ENCODE data around the gene OTC. TPM values are rescaled to one million over a fixed set of nuclear protein-coding genes. Genes with fewer than 3 reads are reported as not detected.

OTC gene
- total RNA-seq, 4 donors from 2014 or later, result 0.87 to 3.3 TPM; not detected in 2

GRCh38 chrX:38438321-38438720 lies 85.9 kb downstream of the OTC start:
- no peak for TF ChIP-seq POLR2A (IDR thresholded peaks at IDR 0.05)
- 56 to 78% methylated on average over 5 of the region's 5 CpGs for WGBS, 2 donors
- H3K4me1 ChIP-seq, result no peaks in the 10 kb centered on the region

DNA sequence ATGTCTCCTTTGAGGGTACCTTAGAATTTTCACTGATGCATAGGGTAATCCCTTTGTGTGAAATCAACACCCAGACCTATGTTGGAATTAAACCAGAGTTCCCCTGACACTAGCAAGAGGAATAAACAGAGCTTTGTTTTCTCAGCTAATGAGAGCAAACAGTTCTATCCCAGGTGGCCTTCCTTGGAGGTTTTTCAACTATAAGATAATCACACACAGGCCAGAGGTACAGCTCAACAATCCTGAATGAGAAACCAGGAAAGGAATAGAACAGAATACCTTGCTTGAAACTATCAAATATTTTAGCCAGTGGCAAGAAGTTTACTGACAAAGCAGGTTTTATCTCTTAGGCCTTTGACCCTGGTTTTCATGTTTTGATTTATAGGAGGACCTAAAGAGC lies 100.2 kb downstream of the OTC start:
- TF ChIP-seq POLR2A (IDR thresholded peaks at IDR 0.05) (no peak), EP300 (IDR thresholded peaks at IDR 0.05) (no peak)
- TF ChIP-seq, protein P1, sequence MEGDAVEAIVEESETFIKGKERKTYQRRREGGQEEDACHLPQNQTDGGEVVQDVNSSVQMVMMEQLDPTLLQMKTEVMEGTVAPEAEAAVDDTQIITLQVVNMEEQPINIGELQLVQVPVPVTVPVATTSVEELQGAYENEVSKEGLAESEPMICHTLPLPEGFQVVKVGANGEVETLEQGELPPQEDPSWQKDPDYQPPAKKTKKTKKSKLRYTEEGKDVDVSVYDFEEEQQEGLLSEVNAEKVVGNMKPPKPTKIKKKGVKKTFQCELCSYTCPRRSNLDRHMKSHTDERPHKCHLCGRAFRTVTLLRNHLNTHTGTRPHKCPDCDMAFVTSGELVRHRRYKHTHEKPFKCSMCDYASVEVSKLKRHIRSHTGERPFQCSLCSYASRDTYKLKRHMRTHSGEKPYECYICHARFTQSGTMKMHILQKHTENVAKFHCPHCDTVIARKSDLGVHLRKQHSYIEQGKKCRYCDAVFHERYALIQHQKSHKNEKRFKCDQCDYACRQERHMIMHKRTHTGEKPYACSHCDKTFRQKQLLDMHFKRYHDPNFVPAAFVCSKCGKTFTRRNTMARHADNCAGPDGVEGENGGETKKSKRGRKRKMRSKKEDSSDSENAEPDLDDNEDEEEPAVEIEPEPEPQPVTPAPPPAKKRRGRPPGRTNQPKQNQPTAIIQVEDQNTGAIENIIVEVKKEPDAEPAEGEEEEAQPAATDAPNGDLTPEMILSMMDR (IDR thresholded peaks at IDR 0.05), result no peak
- DNase-seq (ENCODE audit: low spot score in 2 of 2), result no peak
- H3K4me1 ChIP-seq, result no peaks in the 10 kb centered on the region
- H3K4me3 ChIP-seq, result no peak overlapping the region
- no peaks in the 10 kb centered on the region for H3K36me3 ChIP-seq
- H3K27me3 ChIP-seq, result no peaks in the 10 kb centered on the region
- H3K9me3 ChIP-seq, result peaks cover 0 to 8% (median 3%) of the 10 kb centered on the region in 4 donors
- H3K27ac ChIP-seq, result no peak overlapping the region

More at GRCh38 chrX:38438321-38438720, 85.9 kb downstream of the OTC start:
- Histone ChIP-seq H3K27ac (no peak overlapping the region), H3K4me3 (no peak overlapping the region), H3K27me3 (no peaks in the 10 kb centered on the region), H3K9me3 (no peaks in the 10 kb centered on the region), H3K36me3 (no peaks in the 10 kb centered on the region)
- no peak for DNase-seq (ENCODE audit: low spot score in 2 of 2)

DNA sequence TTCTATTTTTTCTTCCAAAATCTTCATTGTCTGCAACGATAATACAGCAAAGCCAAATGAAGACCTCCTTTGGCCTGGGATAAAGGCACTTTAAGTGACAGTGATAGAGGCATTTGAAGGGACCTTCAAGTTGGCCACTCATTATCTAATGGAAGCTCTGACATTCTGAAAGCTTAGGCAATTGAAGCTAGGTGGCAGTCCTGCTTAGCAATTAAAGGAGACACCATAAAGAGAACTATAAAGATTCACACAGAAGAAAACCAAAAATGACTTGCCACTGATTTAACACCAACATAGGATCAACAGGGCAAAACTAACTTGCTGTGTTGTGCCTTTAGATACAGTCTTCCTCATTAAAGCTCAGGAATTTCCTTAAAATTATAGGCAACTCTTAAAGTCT lies 105.7 kb downstream of the OTC start:
- WGBS, 2 donors, result 77 to 100% methylated on average over 1 of the region's 1 CpG
- no peak overlapping the region for H3K27ac ChIP-seq
- TF ChIP-seq, protein P1 (IDR thresholded peaks at IDR 0.05), result no peak
- no peak for TF ChIP-seq EP300 (IDR thresholded peaks at IDR 0.05)
- TF ChIP-seq POLR2A (IDR thresholded peaks at IDR 0.05), result no peak
- H3K9me3 ChIP-seq, result peaks cover 0 to 4% (median 0%) of the 10 kb centered on the region in 4 donors
- H3K4me1 ChIP-seq, result no peaks in the 10 kb centered on the region
- DNase-seq (ENCODE audit: low spot score in 2 of 2), result no peak
- H3K27me3 ChIP-seq, result no peaks in the 10 kb centered on the region
- no peak overlapping the region for H3K4me3 ChIP-seq
- no peaks in the 10 kb centered on the region for H3K36me3 ChIP-seq

- no peak for DNase-seq (ENCODE audit: low spot score in 2 of 2)
- TF ChIP-seq EP300 (IDR thresholded peaks at IDR 0.05), result no peak
- TF ChIP-seq, protein P1 (IDR thresholded peaks at IDR 0.05), result no peak
- H3K27me3 ChIP-seq, result no peaks in the 10 kb centered on the region
These were observed 109.9 kb downstream of the OTC start for GRCh38 chrX:38462257-38462656.

GRCh38 chrX:38465686-38466085 lies 113.3 kb downstream of the OTC start:
- no peak overlapping the region for H3K4me3 ChIP-seq
- no peak for TF ChIP-seq POLR2A (IDR thresholded peaks at IDR 0.05)
- TF ChIP-seq, protein P1 (IDR thresholded peaks at IDR 0.05), result no peak
- no peak for TF ChIP-seq EP300 (IDR thresholded peaks at IDR 0.05)
- H3K36me3 ChIP-seq, result no peaks in the 10 kb centered on the region
- no peaks in the 10 kb centered on the region for H3K9me3 ChIP-seq
- DNase-seq (ENCODE audit: low spot score in 2 of 2), result no peak
- H3K27me3 ChIP-seq, result no peaks in the 10 kb centered on the region
- no peak overlapping the region for H3K27ac ChIP-seq
- no peaks in the 10 kb centered on the region for H3K4me1 ChIP-seq
- WGBS, 2 donors, result 75 to 94% methylated on average over 1 of the region's 1 CpG

More at GRCh38 chrX:38462257-38462656, 109.9 kb downstream of the OTC start:
- Histone ChIP-seq H3K4me1 (no peaks in the 10 kb centered on the region), H3K4me3 (no peak overlapping the region), H3K36me3 (no peaks in the 10 kb centered on the region), H3K9me3 (no peaks in the 10 kb centered on the region), H3K27ac (no peak overlapping the region)

GRCh38 chrX:38468563-38469157 lies 116.3 kb downstream of the OTC start:
- no peaks in the 10 kb centered on the region for H3K9me3 ChIP-seq
- H3K4me1 ChIP-seq, result no peaks in the 10 kb centered on the region
- H3K4me3 ChIP-seq, result no peak overlapping the region
- TF ChIP-seq, protein P1 (IDR thresholded peaks at IDR 0.05), result no peak
- TF ChIP-seq EP300 (IDR thresholded peaks at IDR 0.05) (no peak), POLR2A (IDR thresholded peaks at IDR 0.05) (no peak)
- no peaks in the 10 kb centered on the region for H3K27me3 ChIP-seq
- no peaks in the 10 kb centered on the region for H3K36me3 ChIP-seq
- DNase-seq (ENCODE audit: low spot score in 2 of 2), result no peak
- WGBS, 2 donors, result 65 to 80% methylated on average over 6 of the region's 6 CpGs
- no peak overlapping the region for H3K27ac ChIP-seq
